Esophagus mucosa (tissue), 1 donor: Measurements from ENCODE around the gene ABTB1. TPM values are rescaled to one million over a fixed set of nuclear protein-coding genes. Genes with fewer than 3 reads are reported as not detected.

ENCODE experiments used
- ATAC-seq: fragments of 200-7000 bp; cut with Tn5 transposase; one replicate; pipeline ENCODE4 v1.9.1; 2020
- total RNA-seq: library from RNA; stranded (reverse); gene quantifications from one replicate; pipeline ENCODE4 v1.2.4, GENCODE V29; 2023
- donor health status: DM: yes; HTN: yes; CAD: no.

The ABTB1 gene
- 6.4 TPM for total RNA-seq

- ATAC-seq, result peak; percentile 88
Observed at GRCh38 chr3:127672429-127673190, at the start of gene ABTB1. Gene ABTB1 (plus strand): TSS chr3:127672952. CDS start chr3:127673026, 74 bp downstream.

- no peak for ATAC-seq
Observed at GRCh38 chr3:127624063-127624462, 48.7 kb upstream of the ABTB1 start.

DNA sequence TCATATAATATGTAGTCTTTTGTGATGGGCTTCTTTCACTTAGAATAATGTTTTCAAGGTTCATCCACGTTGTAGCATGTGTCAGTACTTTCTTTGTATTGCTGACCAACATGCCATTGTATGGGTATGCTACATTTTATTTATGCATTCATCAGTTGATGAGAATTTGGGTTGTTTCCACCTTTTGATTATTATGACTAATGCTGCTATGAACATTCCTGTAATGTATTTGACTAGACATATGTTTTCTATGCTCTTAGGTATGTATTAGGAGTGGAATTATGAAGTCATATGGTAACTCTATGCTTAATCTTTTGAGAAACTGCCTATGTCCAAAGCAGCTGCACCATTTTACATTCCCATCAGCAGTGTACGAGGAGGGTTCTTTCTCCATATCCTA lies 46.9 kb upstream of the ABTB1 start:
- no peak for ATAC-seq

DNA sequence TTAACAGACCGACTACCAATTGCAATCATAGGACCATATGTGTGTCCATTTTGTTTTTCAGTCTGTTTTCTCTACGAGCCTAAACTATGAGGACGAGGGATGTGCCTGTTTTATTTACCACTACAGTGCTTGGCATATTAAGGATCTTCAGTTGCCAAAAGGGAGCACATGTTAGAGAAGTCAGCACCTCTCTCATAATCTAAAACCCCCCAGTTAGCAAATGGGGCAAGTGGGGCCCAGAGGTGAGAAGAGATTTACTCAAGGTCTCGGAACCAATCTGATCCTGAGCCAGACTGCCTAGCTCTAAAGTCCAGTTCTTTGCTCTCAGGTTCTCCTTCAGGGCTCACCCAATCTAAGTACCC lies 44.3 kb upstream of the ABTB1 start:
- no peak for ATAC-seq

DNA sequence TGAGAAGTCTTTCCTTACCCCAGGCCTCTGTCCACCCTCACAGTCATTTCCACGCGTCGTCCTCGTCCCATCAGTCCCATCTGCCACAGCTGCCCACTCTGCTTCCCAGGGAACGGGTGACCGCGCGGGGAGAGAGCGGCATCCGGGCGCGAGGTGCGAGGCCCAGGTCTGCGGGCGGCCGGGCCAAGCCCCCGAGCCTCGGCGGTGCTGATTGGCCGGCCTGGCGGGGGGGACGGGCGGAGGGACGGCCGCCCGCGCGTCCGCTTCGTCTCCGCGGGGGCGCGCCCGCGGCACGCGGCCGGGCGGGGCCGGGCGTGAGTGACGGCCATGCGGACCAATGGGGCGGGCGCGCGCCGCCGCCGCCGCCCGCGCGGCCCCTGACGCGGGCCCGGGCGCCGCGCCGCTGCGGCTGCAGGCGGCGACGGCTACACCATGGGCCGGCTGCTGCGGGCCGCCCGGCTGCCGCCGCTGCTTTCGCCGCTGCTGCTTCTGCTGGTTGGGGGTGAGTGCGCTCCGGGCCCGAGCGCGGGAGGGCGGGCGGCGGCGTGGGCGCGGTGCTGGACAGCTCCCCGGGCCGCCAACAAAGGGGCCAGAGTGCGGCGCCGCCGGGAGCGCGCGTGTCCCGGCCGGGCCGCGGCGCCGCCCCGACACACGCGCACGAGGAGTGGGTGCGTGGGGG lies 43.8 kb upstream of the ABTB1 start, which contains the start of gene PODXL2:
TSS of gene PODXL2 (plus strand) at position 398 of the 679 bp plus-strand sequence. CDS start at position 433, 35 bp downstream.
- ATAC-seq, result peak; percentile 50

- peak; percentile 67 for ATAC-seq
Observed at GRCh38 chr3:127629467-127630403, 43.0 kb upstream of the ABTB1 start.

GRCh38 chr3:127630811-127631714 lies 41.7 kb upstream of the ABTB1 start:
- ATAC-seq, result no peak

DNA sequence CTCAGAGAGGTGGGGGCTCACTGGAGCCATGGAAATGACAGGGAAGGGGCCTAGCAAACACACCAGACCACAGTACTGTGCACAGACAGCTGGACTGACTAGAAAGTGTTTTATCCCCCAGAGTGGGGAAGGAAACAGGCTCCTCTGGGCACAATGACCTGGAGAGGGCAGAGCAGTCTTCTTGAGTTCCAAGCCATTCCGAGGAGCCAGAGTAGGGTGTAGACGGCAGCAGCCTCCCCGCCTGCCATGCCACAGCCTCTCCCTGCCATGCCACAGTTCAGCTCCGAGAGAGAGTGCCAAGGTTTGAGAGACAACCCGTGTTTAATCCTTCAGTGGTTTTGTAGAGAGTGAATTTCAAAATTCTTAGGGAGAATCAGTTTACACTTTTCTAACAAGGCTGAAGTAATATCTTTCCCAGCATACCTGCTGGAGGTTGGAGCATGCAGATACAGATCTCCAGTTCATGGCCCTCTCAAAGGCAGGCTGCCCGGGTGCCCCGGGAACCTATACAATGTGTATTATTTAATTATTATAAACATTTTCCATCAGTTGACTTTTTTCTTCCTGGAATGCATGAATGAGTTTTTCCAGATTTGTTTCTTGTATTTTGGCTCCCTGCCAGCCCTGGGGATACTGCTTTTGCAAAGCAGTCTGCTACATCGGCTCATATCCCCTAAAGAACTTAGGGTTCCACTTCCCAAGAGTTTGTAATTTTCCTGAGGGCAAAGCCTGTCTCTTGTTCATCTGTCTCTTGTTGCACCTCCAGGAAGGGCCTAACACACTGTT lies 40.5 kb upstream of the ABTB1 start:
- ATAC-seq, result no peak

GRCh38 chr3:127634653-127635052 lies 38.1 kb upstream of the ABTB1 start:
- ATAC-seq, result no peak

- ATAC-seq, result no peak
Observed at GRCh38 chr3:127637546-127637945, 35.2 kb upstream of the ABTB1 start.

GRCh38 chr3:127637971-127638370 lies 34.8 kb upstream of the ABTB1 start:
- ATAC-seq, result no peak

DNA sequence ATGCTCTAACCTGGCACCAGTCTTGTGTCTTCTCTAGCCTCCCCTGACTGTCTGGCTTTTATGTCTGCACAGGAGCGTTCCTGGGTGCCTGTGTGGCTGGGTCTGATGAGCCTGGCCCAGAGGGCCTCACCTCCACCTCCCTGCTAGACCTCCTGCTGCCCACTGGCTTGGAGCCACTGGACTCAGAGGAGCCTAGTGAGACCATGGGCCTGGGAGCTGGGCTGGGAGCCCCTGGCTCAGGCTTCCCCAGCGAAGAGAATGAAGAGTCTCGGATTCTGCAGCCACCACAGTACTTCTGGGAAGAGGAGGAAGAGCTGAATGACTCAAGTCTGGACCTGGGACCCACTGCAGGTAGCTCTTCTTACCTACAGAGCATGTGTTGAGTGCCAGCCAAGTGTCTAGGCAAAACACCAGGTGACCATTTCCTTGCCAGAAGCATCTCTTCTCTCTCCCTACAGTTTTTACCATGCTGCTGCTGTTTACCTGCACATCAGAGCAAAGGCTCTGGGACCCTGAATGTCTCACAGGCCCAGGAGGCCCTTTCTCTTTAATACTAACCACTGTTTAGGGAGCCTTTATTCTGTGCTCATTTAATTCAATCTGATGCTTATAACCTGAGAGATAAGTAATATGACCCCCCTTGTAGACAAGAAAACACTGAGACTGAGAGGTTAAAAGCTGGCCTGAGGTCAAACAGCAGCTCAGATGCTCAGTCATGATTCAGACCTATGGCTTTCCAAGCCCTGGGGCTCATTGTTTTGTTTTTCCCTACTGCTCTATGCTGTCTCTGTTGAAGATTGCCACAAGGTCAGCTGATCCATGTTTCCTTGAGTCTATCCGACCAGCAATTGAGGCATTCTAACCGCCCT lies 33.3 kb upstream of the ABTB1 start:
- ATAC-seq, result no peak

- ATAC-seq, result no peak
Observed at GRCh38 chr3:127640042-127640355, 32.8 kb upstream of the ABTB1 start.

DNA sequence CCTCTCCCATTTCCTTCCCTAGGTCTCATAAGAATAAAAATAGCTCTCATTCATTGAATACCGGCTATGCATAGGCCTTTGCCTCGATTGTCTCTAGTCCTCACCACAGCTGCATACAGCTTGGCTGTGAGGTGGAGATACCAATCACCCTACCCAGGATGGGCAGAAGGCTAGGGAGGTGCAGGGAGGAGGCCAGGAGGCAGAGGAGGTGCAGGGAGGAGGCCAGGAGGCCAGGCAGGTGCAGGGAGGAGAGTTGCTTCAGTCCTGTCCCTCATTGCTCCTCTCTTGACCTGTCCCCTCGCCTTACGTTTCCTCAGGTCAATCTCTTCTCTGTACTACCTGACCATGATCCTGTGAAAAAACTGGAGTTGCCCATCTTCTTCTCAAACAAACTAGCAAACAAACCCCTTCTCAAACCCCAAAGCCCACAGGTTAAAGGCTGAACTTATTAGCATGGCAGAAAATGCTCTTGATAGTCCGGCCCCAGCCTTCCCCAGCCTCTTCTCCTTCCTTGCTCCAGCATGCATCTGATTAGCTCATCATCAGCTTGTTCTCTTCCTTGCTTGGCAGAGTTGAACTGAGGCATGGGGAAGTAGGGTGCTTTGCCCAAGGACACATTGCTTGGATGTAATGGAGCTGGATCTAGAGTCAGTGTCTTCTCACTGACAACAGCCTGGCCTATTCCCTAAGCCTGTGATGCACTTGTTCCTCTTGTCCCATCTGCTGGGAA lies 27.9 kb upstream of the ABTB1 start:
- ATAC-seq, result no peak

GRCh38 chr3:127645371-127646015 lies 27.3 kb upstream of the ABTB1 start:
- no peak for ATAC-seq

DNA sequence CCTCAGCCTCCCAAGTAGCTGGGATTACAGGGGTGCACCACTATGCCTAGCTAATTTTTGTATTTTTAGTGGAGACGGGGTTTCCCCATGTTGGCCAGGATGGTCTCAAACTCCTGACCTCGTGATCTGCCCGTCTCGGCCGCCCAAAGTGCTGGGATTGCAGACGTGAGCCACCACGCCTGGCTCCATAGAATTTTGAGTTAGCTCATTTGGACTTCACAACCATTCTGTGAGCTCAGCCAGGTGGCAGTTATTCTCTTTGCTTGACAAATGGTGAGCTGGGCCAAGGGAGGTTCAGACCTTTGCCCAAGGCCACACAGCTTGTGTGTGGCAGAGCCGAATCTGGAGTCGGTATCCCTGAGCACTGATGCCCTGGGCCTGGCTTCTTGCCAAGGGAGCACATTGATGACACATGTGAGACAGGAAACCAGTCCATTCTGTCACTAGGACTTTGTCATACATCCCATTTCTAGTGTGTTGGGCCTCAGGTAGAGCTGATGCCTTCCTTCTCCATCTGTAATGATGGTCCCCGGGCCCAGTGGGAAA lies 26.2 kb upstream of the ABTB1 start:
- no peak for ATAC-seq

DNA sequence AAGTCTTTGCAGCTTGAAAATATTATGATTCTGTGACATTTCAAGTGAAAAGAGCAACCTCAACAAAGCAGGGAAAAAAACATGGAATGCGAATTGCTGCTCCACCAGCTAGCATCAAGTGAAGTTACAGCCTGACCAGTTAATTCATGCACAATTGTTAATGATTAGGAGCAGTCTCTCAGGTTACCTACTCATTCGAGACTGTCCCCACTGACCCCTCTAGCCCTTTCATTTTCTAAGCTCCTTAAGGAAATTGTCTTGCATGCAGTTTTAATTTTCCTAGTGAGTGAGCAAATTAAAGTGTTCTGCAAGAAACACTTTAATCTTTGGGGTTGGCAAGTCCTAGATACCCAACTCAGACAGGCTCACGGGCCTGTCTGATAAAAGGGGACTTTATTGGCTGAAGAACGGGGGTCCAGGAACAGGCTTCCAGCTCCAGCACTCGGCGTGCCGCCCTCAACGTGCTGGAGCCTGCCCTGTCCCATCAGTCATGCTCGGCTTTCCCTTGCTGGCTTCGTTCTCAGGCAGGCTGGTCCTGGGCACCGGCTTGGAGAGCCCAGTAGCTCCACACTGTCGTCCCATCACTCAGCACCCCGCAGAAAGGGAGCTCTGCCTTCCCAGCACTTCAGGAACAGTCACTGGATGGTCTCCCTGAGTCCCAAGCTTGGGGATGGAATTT lies 25.4 kb upstream of the ABTB1 start:
- no peak for ATAC-seq

- ATAC-seq, result no peak
Observed at GRCh38 chr3:127647845-127648204, 24.9 kb upstream of the ABTB1 start.
